ENCODE results near the gene CCT8.

DNA sequence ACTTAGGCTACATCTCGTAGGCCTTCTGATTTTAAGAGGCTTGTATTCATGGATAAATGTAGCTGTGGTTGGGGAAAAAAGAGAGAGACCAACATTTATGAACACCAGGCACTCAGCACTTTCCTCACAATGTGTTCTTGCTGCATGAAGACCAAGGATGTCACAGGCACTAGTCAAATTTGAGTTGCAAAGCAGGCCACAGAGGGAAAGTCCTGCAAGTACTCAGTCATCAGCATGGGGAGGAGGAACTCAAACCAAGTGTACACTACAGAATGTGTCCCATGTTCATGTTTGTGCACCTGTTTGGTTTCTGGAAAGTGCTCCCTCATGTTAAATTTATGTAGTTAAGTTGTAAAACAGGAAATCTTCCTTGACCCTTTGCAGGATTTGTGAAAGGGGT lies 48.3 kb upstream of the CCT8 start:
- no peak for TF ChIP-seq POLR2AphosphoS5 (IDR thresholded peaks at IDR 0.05; ENCODE audit: borderline replicate concordance, low read depth, low read length)
- TF ChIP-seq EZH2 (IDR thresholded peaks at IDR 0.05), result no peak
